ENCODE measurements around the gene AGBL5. TPM values are rescaled to one million over a fixed set of nuclear protein-coding genes. Genes with fewer than 3 reads are reported as not detected.
A peak's percentile ranks its signal among the peaks of the same experiment; 100 is the strongest.

The AGBL5 gene
- total RNA-seq, 1 donor from 2014 or later = 14.1 TPM

- Mint-ChIP-seq H3K36me3 (ENCODE audit: low read depth) (peaks cover 24% of the 10 kb centered on the region), H3K27ac (peak overlapping the region; percentile 81), H3K4me1 (peaks cover 22% of the 10 kb centered on the region), H3K4me3 (peak overlapping the region; percentile 90), H3K27me3 (peaks cover 5% of the 10 kb centered on the region), H3K9me3 (peaks cover 3% of the 10 kb centered on the region)
- intact Hi-C loops (cut with micrococcal nuclease) = loop anchor here (5.0 kb wide), 1 partner anchor 70 kb away; the partner anchor contains the start of gene ABHD1
- DNase-seq = no peak
Measured at GRCh38 chr2:27051902-27052645, 606 bp downstream of the AGBL5 start.

GRCh38 chr2:27053321-27053720, 1.9 kb downstream of the AGBL5 start:
- intact Hi-C loops (cut with micrococcal nuclease) = loop anchor here (5.0 kb wide), 1 partner anchor 69 kb away; the partner anchor contains the start of gene ABHD1
- H3K4me1 Mint-ChIP-seq = peaks cover 19% of the 10 kb centered on the region

GRCh38 chr2:27053776-27054175, 2.3 kb downstream of the AGBL5 start:
- no peak overlapping the region for H3K27ac Mint-ChIP-seq
- H3K27me3 Mint-ChIP-seq = peaks cover 5% of the 10 kb centered on the region
- peak overlapping the region; percentile 16 for H3K4me3 Mint-ChIP-seq
- intact Hi-C loops (cut with micrococcal nuclease) = loop anchor here (5.0 kb wide), 1 partner anchor 69 kb away; the partner anchor contains the start of gene ABHD1
- H3K4me1 Mint-ChIP-seq = peaks cover 19% of the 10 kb centered on the region
- DNase-seq = no peak
- peaks cover 28% of the 10 kb centered on the region for H3K36me3 Mint-ChIP-seq (ENCODE audit: low read depth)
- peaks cover 3% of the 10 kb centered on the region for H3K9me3 Mint-ChIP-seq

More at GRCh38 chr2:27053321-27053720, 1.9 kb downstream of the AGBL5 start:
- peaks cover 5% of the 10 kb centered on the region for H3K27me3 Mint-ChIP-seq
- no peak overlapping the region for H3K27ac Mint-ChIP-seq
- peaks cover 3% of the 10 kb centered on the region for H3K9me3 Mint-ChIP-seq
- H3K4me3 Mint-ChIP-seq = peak overlapping the region; percentile 90
- peaks cover 26% of the 10 kb centered on the region for H3K36me3 Mint-ChIP-seq (ENCODE audit: low read depth)
- DNase-seq = no peak

- intact Hi-C loops (cut with micrococcal nuclease) = loop anchor here (5.0 kb wide), 1 partner anchor 68 kb away; the partner anchor contains the start of gene ABHD1
- no peak for DNase-seq
- H3K27ac Mint-ChIP-seq = no peak overlapping the region
- H3K27me3 Mint-ChIP-seq = peaks cover 5% of the 10 kb centered on the region
- H3K36me3 Mint-ChIP-seq (ENCODE audit: low read depth) = peaks cover 35% of the 10 kb centered on the region
- H3K4me1 Mint-ChIP-seq = peaks cover 15% of the 10 kb centered on the region
- no peak overlapping the region for H3K4me3 Mint-ChIP-seq
- peaks cover 3% of the 10 kb centered on the region for H3K9me3 Mint-ChIP-seq
Measured at GRCh38 chr2:27054721-27055120, 3.3 kb downstream of the AGBL5 start.

GRCh38 chr2:27057184-27057583, 5.7 kb downstream of the AGBL5 start:
- DNase-seq = no peak
- Mint-ChIP-seq H3K4me3 (no peak overlapping the region), H3K27ac (no peak overlapping the region), H3K27me3 (no peaks in the 10 kb centered on the region), H3K9me3 (no peaks in the 10 kb centered on the region), H3K36me3 (ENCODE audit: low read depth) (peaks cover 34% of the 10 kb centered on the region), H3K4me1 (peaks cover 5% of the 10 kb centered on the region)
- intact Hi-C loops (cut with micrococcal nuclease) = no loop called here

- H3K27ac Mint-ChIP-seq = no peak overlapping the region
- no peaks in the 10 kb centered on the region for H3K9me3 Mint-ChIP-seq
- H3K36me3 Mint-ChIP-seq (ENCODE audit: low read depth) = peaks cover 42% of the 10 kb centered on the region
- no peak overlapping the region for H3K4me3 Mint-ChIP-seq
- no peaks in the 10 kb centered on the region for H3K27me3 Mint-ChIP-seq
- H3K4me1 Mint-ChIP-seq = peaks cover 6% of the 10 kb centered on the region
- DNase-seq = no peak
- intact Hi-C loops (cut with micrococcal nuclease) = no loop called here
Measured at GRCh38 chr2:27058210-27058609, 6.7 kb downstream of the AGBL5 start.

GRCh38 chr2:27059141-27059820, 7.8 kb downstream of the AGBL5 start:
- H3K4me1 Mint-ChIP-seq = peaks cover 6% of the 10 kb centered on the region
- H3K36me3 Mint-ChIP-seq (ENCODE audit: low read depth) = peaks cover 45% of the 10 kb centered on the region
- H3K27me3 Mint-ChIP-seq = no peaks in the 10 kb centered on the region
- H3K9me3 Mint-ChIP-seq = no peaks in the 10 kb centered on the region
- no peak overlapping the region for H3K4me3 Mint-ChIP-seq
- DNase-seq = no peak
- intact Hi-C loops (cut with micrococcal nuclease) = no loop called here
- no peak overlapping the region for H3K27ac Mint-ChIP-seq

- no peak for DNase-seq
- H3K36me3 Mint-ChIP-seq (ENCODE audit: low read depth) = peaks cover 46% of the 10 kb centered on the region
- peaks cover 6% of the 10 kb centered on the region for H3K4me1 Mint-ChIP-seq
- H3K4me3 Mint-ChIP-seq = no peak overlapping the region
- no peaks in the 10 kb centered on the region for H3K9me3 Mint-ChIP-seq
- no peak overlapping the region for H3K27ac Mint-ChIP-seq
- H3K27me3 Mint-ChIP-seq = no peaks in the 10 kb centered on the region
- intact Hi-C loops (cut with micrococcal nuclease) = no loop called here
Measured at GRCh38 chr2:27060323-27060722, 8.9 kb downstream of the AGBL5 start.

GRCh38 chr2:27065128-27065527, 13.7 kb downstream of the AGBL5 start:
- Mint-ChIP-seq H3K27ac (no peak overlapping the region), H3K27me3 (no peaks in the 10 kb centered on the region), H3K4me3 (no peak overlapping the region), H3K9me3 (no peaks in the 10 kb centered on the region), H3K4me1 (peaks cover 29% of the 10 kb centered on the region), H3K36me3 (ENCODE audit: low read depth) (peaks cover 57% of the 10 kb centered on the region)
- no peak for DNase-seq
- intact Hi-C loops (cut with micrococcal nuclease) = no loop called here

- intact Hi-C loops (cut with micrococcal nuclease) = no loop called here
- Mint-ChIP-seq H3K4me3 (no peak overlapping the region), H3K27me3 (no peaks in the 10 kb centered on the region), H3K27ac (no peak overlapping the region), H3K36me3 (ENCODE audit: low read depth) (peaks cover 59% of the 10 kb centered on the region), H3K4me1 (peaks cover 38% of the 10 kb centered on the region), H3K9me3 (no peaks in the 10 kb centered on the region)
- no peak for DNase-seq
Measured at GRCh38 chr2:27067385-27067784, 15.9 kb downstream of the AGBL5 start.

- peak overlapping the region; percentile 48 for H3K27ac Mint-ChIP-seq
- peaks cover 46% of the 10 kb centered on the region for H3K4me1 Mint-ChIP-seq
- no peaks in the 10 kb centered on the region for H3K9me3 Mint-ChIP-seq
- H3K36me3 Mint-ChIP-seq (ENCODE audit: low read depth) = peaks cover 46% of the 10 kb centered on the region
- peak overlapping the region; percentile 99 for H3K4me3 Mint-ChIP-seq
- intact Hi-C loops (cut with micrococcal nuclease) = no loop called here
- no peaks in the 10 kb centered on the region for H3K27me3 Mint-ChIP-seq
- DNase-seq = no peak
Measured at GRCh38 chr2:27069436-27069835, 18.0 kb downstream of the AGBL5 start.

GRCh38 chr2:27069961-27070618, 18.6 kb downstream of the AGBL5 start:
- no peaks in the 10 kb centered on the region for H3K27me3 Mint-ChIP-seq
- peaks cover 44% of the 10 kb centered on the region for H3K36me3 Mint-ChIP-seq (ENCODE audit: low read depth)
- no peaks in the 10 kb centered on the region for H3K9me3 Mint-ChIP-seq
- H3K4me3 Mint-ChIP-seq = peak overlapping the region; percentile 99
- H3K4me1 Mint-ChIP-seq = peaks cover 53% of the 10 kb centered on the region
- intact Hi-C loops (cut with micrococcal nuclease) = loop anchor here (5.0 kb wide), 1 partner anchor 287 kb away; the partner anchor contains the start of gene GTF3C2
- H3K27ac Mint-ChIP-seq = peak overlapping the region; percentile 48
- DNase-seq = no peak

GRCh38 chr2:27070653-27071276, 19.3 kb downstream of the AGBL5 start:
- Mint-ChIP-seq H3K36me3 (ENCODE audit: low read depth) (peaks cover 39% of the 10 kb centered on the region), H3K27ac (peak overlapping the region; percentile 93), H3K27me3 (no peaks in the 10 kb centered on the region), H3K9me3 (no peaks in the 10 kb centered on the region), H3K4me3 (peak overlapping the region; percentile 99), H3K4me1 (peaks cover 58% of the 10 kb centered on the region)
- intact Hi-C loops (cut with micrococcal nuclease) = loop anchor here (1.0 to 5.0 kb wide), 6 partner anchors 11 to 287 kb away; partner anchors contain the start of genes GTF3C2, KHK and TMEM214
- DNase-seq = no peak

Measured in activated CD4-positive, alpha-beta T cell treated with anti-CD3 and anti-CD28 coated beads, Interleukin-2, amount 10 ng/mL, durations not matched to agents 24 days and 14 days (primary cell).